Neuronal stem cell (in vitro differentiated cells): ENCODE measurements around the gene NT5DC4.

Experiments
- DNase-seq: peaks from one replicate; pipeline ENCODE4 v3.0.0-alpha.2; 2013; ENCODE audit warnings: low spot score
- H2AFZ ChIP-seq: one replicate; pipeline ENCODE4 v1.6.1; 2013; ENCODE audit warnings: mild to moderate bottlenecking, low read length, inconsistent platforms
- H2AK5ac ChIP-seq: 2 replicates; pipeline ENCODE4 v1.6.1; 2013; ENCODE audit warnings: low read depth, mild to moderate bottlenecking, inconsistent platforms, low read length, moderate library complexity, mixed read lengths
- H2BK120ac ChIP-seq: 2 replicates; pipeline ENCODE4 v1.6.1; 2013; ENCODE audit warnings: low read depth, mild to moderate bottlenecking, inconsistent platforms, low read length, moderate library complexity, mixed read lengths
- H2BK12ac ChIP-seq: one replicate; pipeline ENCODE4 v1.6.1; 2013; ENCODE audit warnings: low read length, inconsistent platforms
- H2BK15ac ChIP-seq: 2 replicates; pipeline ENCODE4 v1.6.1; 2013; ENCODE audit warnings: mild to moderate bottlenecking, low read length, inconsistent platforms, mixed read lengths
- H2BK5ac ChIP-seq: one replicate; pipeline ENCODE4 v1.6.1; 2013; ENCODE audit warnings: inconsistent platforms, mild to moderate bottlenecking, low read length, moderate library complexity
- H3K14ac ChIP-seq: one replicate; pipeline ENCODE4 v1.6.1; 2013; ENCODE audit warnings: low read length, inconsistent platforms
- H3K18ac ChIP-seq: 2 replicates; pipeline ENCODE4 v1.6.1; 2013; ENCODE audit warnings: low read length, inconsistent platforms
- H3K23ac ChIP-seq: 2 replicates; pipeline ENCODE4 v1.6.1; 2013; ENCODE audit warnings: low read depth, mild to moderate bottlenecking, mixed read lengths, low read length, inconsistent platforms; ENCODE audit not compliant: poor library complexity
- H3K27ac ChIP-seq: replicated peaks from 3 replicates; pipeline ENCODE4 v1.5.1; 2013; ENCODE audit warnings: low read length, inconsistent platforms
- H3K27me3 ChIP-seq, 3 experiments: 2 replicates each; pipeline ENCODE4 v1.6.1; 2013; ENCODE audit warnings: low read length in 3 of 3, mild to moderate bottlenecking in 2 of 3, inconsistent platforms in 1 of 3, low read depth in 1 of 3, mixed read lengths in 1 of 3, moderate library complexity in 1 of 3; ENCODE audit not compliant: control insufficient read depth in 3 of 3, insufficient read depth in 3 of 3
- H3K36me3 ChIP-seq, 2 donors: replicated peaks in 1 of 2; 2 replicates each; pipeline ENCODE4 v1.6.1; 2013; ENCODE audit warnings: low read length in 2 of 2; ENCODE audit not compliant: control insufficient read depth in 2 of 2, insufficient read depth in 2 of 2
- H3K4ac ChIP-seq: 2 replicates; pipeline ENCODE4 v1.6.1; 2013; ENCODE audit warnings: inconsistent platforms, mild to moderate bottlenecking, low read length, moderate library complexity
- H3K4me1 ChIP-seq, 2 donors: 1 replicate in 1 of 2; 2 replicates in 1 of 2; pipeline ENCODE4 v1.6.1; 2013; ENCODE audit warnings: low read length in 2 of 2, low read depth in 1 of 2; ENCODE audit not compliant: control insufficient read depth in 2 of 2, insufficient read depth in 1 of 2
- H3K4me2 ChIP-seq: one replicate; pipeline ENCODE4 v1.6.1; 2013; ENCODE audit warnings: mild to moderate bottlenecking, low read length, inconsistent platforms; ENCODE audit not compliant: insufficient read depth, poor library complexity, severe bottlenecking
- H3K4me3 ChIP-seq, 2 donors: 2 replicates each; pipeline ENCODE4 v1.5.1; 2013; ENCODE audit warnings: low read length in 2 of 2, mild to moderate bottlenecking in 2 of 2, inconsistent platforms in 1 of 2, moderate library complexity in 1 of 2
- H3K79me1 ChIP-seq: one replicate; pipeline ENCODE4 v1.6.1; 2013; ENCODE audit warnings: low read depth, mild to moderate bottlenecking, inconsistent platforms, low read length, moderate library complexity
- H3K9ac ChIP-seq: one replicate; pipeline ENCODE4 v1.6.1; 2013; ENCODE audit warnings: mild to moderate bottlenecking, low read depth, low read length, inconsistent platforms; ENCODE audit not compliant: poor library complexity
- H3K9me3 ChIP-seq, 2 donors: replicated peaks in 1 of 2; 2 replicates each; pipeline versions ENCODE3 to v1.6.1; 2013; ENCODE audit warnings: low read length in 2 of 2, mild to moderate bottlenecking in 2 of 2, inconsistent platforms in 1 of 2, low read depth in 1 of 2, mixed read lengths in 1 of 2, moderate library complexity in 1 of 2; ENCODE audit not compliant: control insufficient read depth in 2 of 2, insufficient read depth in 1 of 2
- H4K8ac ChIP-seq: one replicate; pipeline ENCODE4 v1.6.1; 2013; ENCODE audit warnings: low read depth, mild to moderate bottlenecking, inconsistent platforms, low read length, moderate library complexity
- H4K91ac ChIP-seq: one replicate; pipeline ENCODE4 v1.6.1; 2013; ENCODE audit warnings: low read length, low read depth, mild to moderate bottlenecking, inconsistent platforms; ENCODE audit not compliant: poor library complexity
- WGBS, 2 donors: extraction: QIAGEN DNeasy Blood & Tissue Kit; methylation state at CpG; one replicate each; pipeline ENCODE4 v1.1.7; 2013; ENCODE audit warnings: missing lambda C conversion rate in 2 of 2, mixed read lengths in 1 of 2; ENCODE audit not compliant: insufficient read length in 2 of 2, insufficient replicate concordance in 1 of 2; ENCODE audit errors: extremely low coverage in 2 of 2; 5-methylcytosine and 5-hydroxymethylcytosine counted together

NT5DC4 gene

DNA sequence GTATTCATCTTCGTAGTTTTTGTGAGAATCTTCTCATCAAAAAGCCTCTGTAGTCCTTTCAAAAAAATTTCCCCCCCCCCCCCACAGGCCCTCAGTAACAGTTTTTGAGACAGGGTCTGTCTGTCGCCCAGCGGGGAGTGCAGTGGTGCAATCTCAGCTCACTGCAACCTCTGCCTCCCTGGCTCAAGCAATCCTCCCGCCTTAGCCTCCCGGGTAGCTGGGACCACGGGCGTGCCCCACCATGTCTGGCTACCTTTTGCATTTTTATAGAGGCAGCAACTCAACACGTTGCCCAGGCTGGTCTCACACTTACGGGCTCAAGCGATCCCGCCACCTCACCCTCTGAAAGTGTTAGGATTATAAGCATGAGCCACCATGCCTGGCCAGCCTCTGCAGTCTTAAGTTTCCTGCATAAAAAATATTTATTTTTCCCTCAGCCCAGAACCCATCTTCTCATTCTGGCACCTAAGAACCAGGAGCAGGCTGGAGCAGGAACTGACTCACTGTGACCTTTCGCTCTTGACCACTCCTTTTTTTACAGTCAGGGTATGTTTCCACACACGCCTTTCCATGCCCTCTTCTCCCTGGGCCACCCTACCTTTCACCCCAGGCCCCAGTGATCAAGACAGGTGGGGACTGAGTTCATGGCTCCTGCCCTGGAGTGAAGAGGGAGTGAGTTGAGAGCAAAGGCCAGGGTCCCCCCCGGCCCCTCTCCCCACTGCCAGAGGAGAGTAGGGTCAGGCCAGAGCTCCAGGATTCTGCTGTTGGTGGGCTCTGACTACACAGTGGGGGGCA is 32.5 kb upstream of the NT5DC4 start:
- no peak overlapping the region for H2BK15ac ChIP-seq
- DNase-seq: no peak
- H2BK5ac ChIP-seq: no peak overlapping the region
- no peak overlapping the region for H3K4ac ChIP-seq
- peaks cover 4 to 9% of the 10 kb centered on the region in 2 donors for H3K4me1 ChIP-seq
- no peak overlapping the region for H3K14ac ChIP-seq
- no peak overlapping the region for H4K91ac ChIP-seq
- no peak overlapping the region for H3K27ac ChIP-seq
- no peak overlapping the region for H2AFZ ChIP-seq
- no peak overlapping the region for H2BK12ac ChIP-seq
- H3K23ac ChIP-seq: peak overlapping the region; percentile 37
- H3K9ac ChIP-seq: no peak overlapping the region
- no peak overlapping the region for H2AK5ac ChIP-seq
- H3K4me3 ChIP-seq: no peak overlapping the region
- no peak overlapping the region for H2BK120ac ChIP-seq
- WGBS, 2 donors: no CpG with 5 or more reads among the region's 14 CpGs
- H3K36me3 ChIP-seq: no peaks in the 10 kb centered on the region
- no peaks in the 10 kb centered on the region for H3K9me3 ChIP-seq
- H3K79me1 ChIP-seq: no peaks in the 10 kb centered on the region
- H3K27me3 ChIP-seq: peaks cover 0 to 2% (median 0%) of the 10 kb centered on the region in 3 experiments
- H3K18ac ChIP-seq: no peak overlapping the region
- no peak overlapping the region for H3K4me2 ChIP-seq
- H4K8ac ChIP-seq: no peak overlapping the region

DNA sequence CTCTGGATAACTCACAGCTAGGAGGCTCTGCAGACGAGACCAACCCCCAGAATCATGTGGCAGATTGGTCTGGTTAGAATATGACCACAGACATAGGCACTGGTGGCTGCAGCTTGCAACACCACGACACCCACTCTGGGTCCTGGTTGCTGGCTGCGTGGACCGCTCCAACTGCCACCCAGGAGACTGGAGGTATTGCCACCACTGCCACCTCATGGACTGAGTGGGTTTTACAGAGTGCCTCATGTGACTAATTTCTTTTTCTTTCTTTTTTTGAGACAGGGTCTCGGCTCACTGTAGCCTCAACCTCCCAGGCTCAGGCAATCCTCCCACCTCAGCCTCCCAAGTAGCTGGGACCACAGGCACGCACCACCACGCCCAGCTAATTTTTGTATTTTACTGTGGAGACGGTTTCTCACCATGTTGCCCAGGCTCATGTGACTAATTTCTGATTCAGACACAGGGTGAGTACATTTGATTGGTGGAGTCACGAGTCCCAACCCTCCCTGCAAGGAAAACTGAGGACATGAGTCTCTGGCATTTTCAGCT is 29.9 kb upstream of the NT5DC4 start:
- WGBS, 2 donors: no CpG with 5 or more reads among the region's 9 CpGs
- Histone ChIP-seq H3K79me1 (no peaks in the 10 kb centered on the region), H3K9ac (no peak overlapping the region), H3K27ac (no peak overlapping the region), H2BK120ac (no peak overlapping the region), H2AFZ (no peak overlapping the region), H2BK5ac (no peak overlapping the region), H3K4me3 (no peak overlapping the region), H3K36me3 (no peaks in the 10 kb centered on the region), H3K4me1 (peaks cover 4 to 9% of the 10 kb centered on the region in 2 donors), H2AK5ac (no peak overlapping the region), H3K4ac (no peak overlapping the region), H2BK15ac (no peak overlapping the region), H3K9me3 (no peaks in the 10 kb centered on the region), H2BK12ac (no peak overlapping the region), H3K27me3 (peaks cover 0 to 2% (median 0%) of the 10 kb centered on the region in 3 experiments), H3K4me2 (no peak overlapping the region), H4K8ac (no peak overlapping the region), H3K18ac (no peak overlapping the region), H3K23ac (no peak overlapping the region), H3K14ac (no peak overlapping the region), H4K91ac (no peak overlapping the region)
- no peak for DNase-seq

DNA sequence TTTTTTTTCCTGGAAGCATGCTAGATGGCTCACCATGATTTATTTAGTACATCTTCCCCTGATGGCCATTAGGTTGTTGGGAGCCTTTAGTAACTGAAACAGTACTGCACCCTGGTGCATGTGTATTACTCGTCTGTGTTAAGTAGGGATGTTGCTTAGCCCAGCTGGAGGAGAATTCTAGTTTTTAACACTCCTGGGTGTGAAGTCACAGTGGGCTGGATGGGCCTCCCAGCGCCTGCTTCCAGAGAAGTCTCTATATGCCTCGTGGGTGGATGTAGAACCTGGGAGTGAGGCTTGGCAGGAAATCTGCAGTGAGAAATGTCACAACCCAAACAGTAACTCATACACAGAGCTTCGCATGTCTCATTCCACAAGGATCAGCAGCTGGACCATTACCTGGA is 28.9 kb upstream of the NT5DC4 start:
- peaks cover 4 to 9% of the 10 kb centered on the region in 2 donors for H3K4me1 ChIP-seq
- no peaks in the 10 kb centered on the region for H3K79me1 ChIP-seq
- no peak overlapping the region for H2BK120ac ChIP-seq
- no peak overlapping the region for H4K8ac ChIP-seq
- no peak overlapping the region for H3K27ac ChIP-seq
- DNase-seq: no peak
- peaks cover 0 to 2% (median 0%) of the 10 kb centered on the region in 3 experiments for H3K27me3 ChIP-seq
- H2AFZ ChIP-seq: no peak overlapping the region
- H2BK15ac ChIP-seq: no peak overlapping the region
- H3K36me3 ChIP-seq: no peaks in the 10 kb centered on the region
- H3K4me2 ChIP-seq: no peak overlapping the region
- H3K18ac ChIP-seq: no peak overlapping the region
- no peak overlapping the region for H4K91ac ChIP-seq
- no CpG with 5 or more reads among the region's 4 CpGs for WGBS, 2 donors
- H3K9me3 ChIP-seq: no peaks in the 10 kb centered on the region
- no peak overlapping the region for H3K23ac ChIP-seq
- no peak overlapping the region for H2AK5ac ChIP-seq
- H3K4me3 ChIP-seq: no peak overlapping the region
- H2BK5ac ChIP-seq: no peak overlapping the region
- H2BK12ac ChIP-seq: no peak overlapping the region
- no peak overlapping the region for H3K14ac ChIP-seq
- no peak overlapping the region for H3K4ac ChIP-seq
- no peak overlapping the region for H3K9ac ChIP-seq

DNA sequence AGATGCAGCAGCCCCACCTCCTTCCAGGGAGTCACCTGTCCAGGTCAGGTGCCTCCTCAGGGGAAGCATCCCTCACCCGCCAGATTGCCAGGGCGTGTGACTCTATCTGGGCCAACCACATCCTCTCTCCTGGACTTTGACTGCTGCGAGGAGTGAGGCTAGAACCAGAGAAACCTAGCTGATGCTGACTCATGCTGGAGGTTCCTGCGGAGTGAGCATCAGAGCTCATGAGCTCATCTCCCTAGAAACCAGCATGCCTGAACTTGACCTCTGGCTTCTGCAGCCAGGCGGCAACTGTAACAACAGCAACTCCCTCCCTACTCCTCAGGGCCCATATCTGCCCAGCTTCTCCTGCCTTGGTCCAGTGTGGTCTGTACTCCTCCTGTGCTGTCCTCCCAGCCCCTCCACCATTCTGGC is 28.3 kb upstream of the NT5DC4 start:
- Histone ChIP-seq H2BK12ac (no peak overlapping the region), H4K91ac (no peak overlapping the region), H2BK5ac (no peak overlapping the region), H3K79me1 (no peaks in the 10 kb centered on the region), H3K4me3 (no peak overlapping the region), H3K9ac (no peak overlapping the region), H3K4ac (no peak overlapping the region), H2BK120ac (no peak overlapping the region), H4K8ac (peak overlapping the region; percentile 21), H3K4me2 (no peak overlapping the region), H2AK5ac (no peak overlapping the region), H3K18ac (peak overlapping the region; percentile 27), H3K27me3 (no peaks in the 10 kb centered on the region), H2BK15ac (no peak overlapping the region), H3K14ac (no peak overlapping the region), H3K4me1 (peaks cover 4 to 9% of the 10 kb centered on the region in 2 donors), H3K36me3 (no peaks in the 10 kb centered on the region), H3K27ac (no peak overlapping the region), H2AFZ (no peak overlapping the region), H3K23ac (peak overlapping the region; percentile 81), H3K9me3 (no peaks in the 10 kb centered on the region)
- no peak for DNase-seq
- no CpG with 5 or more reads among the region's 5 CpGs for WGBS, 2 donors
